Liver (tissue), 9 donors: Measurements from ENCODE around the gene SH3PXD2B. TPM values are rescaled to one million over a fixed set of nuclear protein-coding genes. Genes with fewer than 3 reads are reported as not detected.

Source experiments
- DNase-seq: peaks from one replicate; pipeline ENCODE4 v3.0.0-alpha.2; 2017; ENCODE audit warnings: low spot score
- H3K27ac ChIP-seq, 2 donors: one replicate each; pipeline ENCODE4 v1.7.0; 2013; ENCODE audit warnings: inconsistent platforms in 2 of 2, low read length in 2 of 2, control low read depth in 1 of 2, low read depth in 1 of 2, mild to moderate bottlenecking in 1 of 2
- H3K27me3 ChIP-seq, 4 donors: one replicate each; pipeline versions ENCODE4 v1.6.1 to v1.7.0; 2013; ENCODE audit warnings: low read length in 3 of 4, inconsistent platforms in 1 of 4, mild to moderate bottlenecking in 1 of 4, moderate library complexity in 1 of 4; ENCODE audit not compliant: control insufficient read depth in 4 of 4, insufficient read depth in 4 of 4
- H3K36me3 ChIP-seq, 4 donors: one replicate each; pipeline versions ENCODE4 v1.6.1 to v1.7.0; 2013; ENCODE audit warnings: low read length in 3 of 4, mild to moderate bottlenecking in 3 of 4, low read depth in 1 of 4, moderate library complexity in 1 of 4; ENCODE audit not compliant: control insufficient read depth in 4 of 4, insufficient read depth in 3 of 4
- H3K4me1 ChIP-seq, 4 donors: one replicate each; pipeline versions ENCODE4 v1.6.1 to v1.7.0; 2013; ENCODE audit warnings: low read length in 3 of 4, mild to moderate bottlenecking in 3 of 4, moderate library complexity in 1 of 4; ENCODE audit not compliant: control insufficient read depth in 4 of 4, insufficient read depth in 4 of 4
- H3K4me3 ChIP-seq, 3 donors: one replicate each; pipeline versions ENCODE4 v1.6.1 to v1.7.0; 2013; ENCODE audit warnings: low read length in 3 of 3, control low read depth in 1 of 3, low read depth in 1 of 3, mild to moderate bottlenecking in 1 of 3
- H3K9ac ChIP-seq, 2 donors: one replicate each; pipeline ENCODE4 v1.7.0; 2013; ENCODE audit warnings: low read length in 2 of 2, mild to moderate bottlenecking in 2 of 2, moderate library complexity in 2 of 2, control low read depth in 1 of 2, low read depth in 1 of 2
- H3K9me3 ChIP-seq, 4 donors: one replicate each; pipeline versions ENCODE4 v1.6.1 to v1.7.0; 2013; ENCODE audit warnings: low read length in 3 of 4; ENCODE audit not compliant: control insufficient read depth in 4 of 4
- EGR1 ChIP-seq, 2 donors: IDR thresholded peaks; 2 replicates each; pipeline ENCODE4 v1.6.1; 2016 to 2018; ENCODE audit warnings: antibody characterized with exemption in 2 of 2, low read depth in 2 of 2
- FOXA1 ChIP-seq: IDR thresholded peaks from 2 replicates; pipeline ENCODE4 v1.6.1; 2016; ENCODE audit warnings: antibody characterized with exemption
- FOXA2 ChIP-seq: IDR thresholded peaks from 2 replicates; pipeline ENCODE4 v1.6.1; 2016; ENCODE audit warnings: antibody characterized with exemption
- GABPA ChIP-seq, 2 donors: IDR thresholded peaks in 1 of 2; conservative IDR thresholded peaks in 1 of 2; 2 replicates each; pipeline ENCODE4 v1.6.1; 2016; ENCODE audit warnings: antibody characterized with exemption in 2 of 2, mild to moderate bottlenecking in 1 of 2, moderate library complexity in 1 of 2
- HNF4A ChIP-seq, 2 donors: conservative IDR thresholded peaks; 2 replicates each; pipeline ENCODE4 v1.6.1; 2016; ENCODE audit warnings: antibody characterized with exemption in 2 of 2, mild to moderate bottlenecking in 2 of 2
- HNF4G ChIP-seq: IDR thresholded peaks from 2 replicates; pipeline ENCODE4 v1.6.1; 2016; ENCODE audit warnings: antibody characterized with exemption
- JUND ChIP-seq, 2 donors: IDR thresholded peaks; 2 replicates each; pipeline ENCODE4 v1.6.1; 2016; ENCODE audit warnings: antibody characterized with exemption in 2 of 2
- NR2F2 ChIP-seq: IDR thresholded peaks from 2 replicates; pipeline ENCODE4 v1.6.1; 2016; ENCODE audit warnings: antibody characterized with exemption
- RAD21 ChIP-seq, 2 donors: IDR thresholded peaks; 2 replicates each; pipeline ENCODE4 v1.6.1; 2016; ENCODE audit warnings: antibody characterized with exemption in 2 of 2, mild to moderate bottlenecking in 2 of 2
- RXRA ChIP-seq, 2 donors: IDR thresholded peaks; 2 replicates each; pipeline ENCODE4 v1.6.1; 2017 to 2018; ENCODE audit warnings: antibody characterized with exemption in 2 of 2, mild to moderate bottlenecking in 1 of 2
- SP1 ChIP-seq: IDR thresholded peaks from 2 replicates; pipeline ENCODE4 v1.6.1; 2018; ENCODE audit warnings: antibody characterized with exemption, mild to moderate bottlenecking
- TAF1 ChIP-seq: conservative IDR thresholded peaks from 2 replicates; pipeline ENCODE4 v1.6.1; 2016; ENCODE audit warnings: antibody characterized with exemption, mild to moderate bottlenecking
- YY1 ChIP-seq: IDR thresholded peaks from 2 replicates; pipeline ENCODE4 v1.6.1; 2016; ENCODE audit warnings: antibody characterized with exemption, mild to moderate bottlenecking
- WGBS: extraction: QIAGEN DNeasy Blood & Tissue Kit; methylation state at CpG from one replicate; pipeline ENCODE4 v1.1.7; 2013; 5-methylcytosine and 5-hydroxymethylcytosine counted together
- polyA plus RNA-seq, 2 donors: library from polyadenylated mRNA; stranded (reverse) in 1 of 2; unstranded in 1 of 2; fragments of 200-250 nt in 1 of 2; fragments of >200 nt in 1 of 2; fragmentation: Nextera tagmentation in 1 of 2; extraction: Ambion mirVana in 1 of 2; gene quantifications; one replicate each; pipeline versions ENCODE4 v1.2.1 to v1.2.3, GENCODE V29; 2013 to 2015
- total RNA-seq, 2 donors: library from RNA; depleted of rRNA; stranded (reverse); fragments of >200 nt; gene quantifications; one replicate each; pipeline ENCODE4 v1.2.3, GENCODE V29; 2014
- TF ChIP-seq, protein P1 (sequence below): fragments of 150-350 bp; IDR thresholded peaks from 2 replicates; pipeline ENCODE4 v1.5.1; 2017; ENCODE audit warnings: improper control_type of control experiment, low read depth, low read length; ENCODE audit not compliant: missing input control
- TF ChIP-seq, protein P2 (sequence below): IDR thresholded peaks from 2 replicates; pipeline ENCODE4 v1.6.1; 2016; ENCODE audit warnings: antibody characterized with exemption
- TF ChIP-seq, protein P3 (sequence below): IDR thresholded peaks from 2 replicates; pipeline ENCODE4 v1.6.1; 2016; ENCODE audit warnings: antibody characterized with exemption
- TF ChIP-seq, protein P4 (sequence below): IDR thresholded peaks from 2 replicates; pipeline ENCODE4 v1.6.1; 2016; ENCODE audit warnings: antibody characterized with exemption, mild to moderate bottlenecking
- TF ChIP-seq, protein P5 (sequence below): IDR thresholded peaks from 2 replicates; pipeline ENCODE4 v1.6.1; 2016; ENCODE audit warnings: antibody characterized with exemption
- donor health status: healthy.
- donor health status: healthy.
- donor health status: healthy.
- donor health status: healthy.
- donor health status: healthy.

The SH3PXD2B gene
- total and polyA plus RNA-seq, 4 donors: 1.1 to 3.3 (median 2.2) TPM

DNA sequence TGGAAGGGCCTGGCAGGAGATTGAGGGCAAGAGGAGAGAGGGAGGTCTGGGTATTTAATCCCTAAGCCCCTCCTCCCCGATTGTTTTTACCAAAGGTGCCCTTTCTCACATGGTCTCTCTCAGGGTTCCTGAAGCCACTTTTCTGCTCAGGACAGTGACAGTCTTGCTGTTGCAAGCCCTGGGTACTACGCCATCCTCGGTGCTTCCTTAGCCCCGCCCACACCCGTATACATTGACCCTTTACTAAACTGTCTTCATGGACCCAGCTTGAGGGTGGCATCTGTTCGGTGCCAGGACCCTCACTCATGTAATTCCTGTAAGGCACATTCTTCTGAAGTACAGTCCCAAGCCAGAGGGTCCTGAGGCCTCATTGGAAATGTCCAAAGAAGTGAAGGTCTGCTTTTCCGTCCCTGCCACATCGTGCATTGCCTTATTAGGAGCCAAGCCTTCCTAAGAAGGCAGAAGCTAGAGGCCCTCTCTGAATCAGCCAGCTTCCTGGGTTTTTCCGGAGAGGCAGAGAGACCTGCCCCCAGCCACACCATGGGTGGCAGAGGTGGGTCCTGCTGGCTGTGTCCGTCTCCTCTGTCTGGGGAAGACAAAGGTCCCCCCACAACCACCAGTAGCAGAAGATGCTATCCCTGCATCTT lies 1.9 kb upstream of the SH3PXD2B start:
- Histone ChIP-seq H3K4me1 (peaks cover 0 to 13% (median 9%) of the 10 kb centered on the region in 4 donors), H3K4me3 (no peak overlapping the region), H3K9me3 (no peaks in the 10 kb centered on the region), H3K9ac (no peak overlapping the region), H3K27me3 (no peaks in the 10 kb centered on the region), H3K27ac (no peak overlapping the region), H3K36me3 (no peaks in the 10 kb centered on the region)
- TF ChIP-seq RXRA (IDR thresholded peaks at IDR 0.05) (no peak), SP1 (no peak), FOXA2 (no peak), JUND (IDR thresholded peaks at IDR 0.05) (no peak), EGR1 (IDR thresholded peaks at IDR 0.05; ENCODE audit: low read depth in 2 of 2) (no peak), NR2F2 (no peak), HNF4G (no peak), TAF1 (no peak), HNF4A (conservative IDR thresholded peaks at IDR 0.05) (no peak), YY1 (no peak), GABPA (IDR thresholded peaks at IDR 0.05 in 1 of 2, conservative IDR thresholded peaks at IDR 0.05 in 1 of 2) (no peak), RAD21 (IDR thresholded peaks at IDR 0.05) (no peak), FOXA1 (no peak)
- TF ChIP-seq, protein P1, sequence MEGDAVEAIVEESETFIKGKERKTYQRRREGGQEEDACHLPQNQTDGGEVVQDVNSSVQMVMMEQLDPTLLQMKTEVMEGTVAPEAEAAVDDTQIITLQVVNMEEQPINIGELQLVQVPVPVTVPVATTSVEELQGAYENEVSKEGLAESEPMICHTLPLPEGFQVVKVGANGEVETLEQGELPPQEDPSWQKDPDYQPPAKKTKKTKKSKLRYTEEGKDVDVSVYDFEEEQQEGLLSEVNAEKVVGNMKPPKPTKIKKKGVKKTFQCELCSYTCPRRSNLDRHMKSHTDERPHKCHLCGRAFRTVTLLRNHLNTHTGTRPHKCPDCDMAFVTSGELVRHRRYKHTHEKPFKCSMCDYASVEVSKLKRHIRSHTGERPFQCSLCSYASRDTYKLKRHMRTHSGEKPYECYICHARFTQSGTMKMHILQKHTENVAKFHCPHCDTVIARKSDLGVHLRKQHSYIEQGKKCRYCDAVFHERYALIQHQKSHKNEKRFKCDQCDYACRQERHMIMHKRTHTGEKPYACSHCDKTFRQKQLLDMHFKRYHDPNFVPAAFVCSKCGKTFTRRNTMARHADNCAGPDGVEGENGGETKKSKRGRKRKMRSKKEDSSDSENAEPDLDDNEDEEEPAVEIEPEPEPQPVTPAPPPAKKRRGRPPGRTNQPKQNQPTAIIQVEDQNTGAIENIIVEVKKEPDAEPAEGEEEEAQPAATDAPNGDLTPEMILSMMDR: no peak
- TF ChIP-seq, protein P2, sequence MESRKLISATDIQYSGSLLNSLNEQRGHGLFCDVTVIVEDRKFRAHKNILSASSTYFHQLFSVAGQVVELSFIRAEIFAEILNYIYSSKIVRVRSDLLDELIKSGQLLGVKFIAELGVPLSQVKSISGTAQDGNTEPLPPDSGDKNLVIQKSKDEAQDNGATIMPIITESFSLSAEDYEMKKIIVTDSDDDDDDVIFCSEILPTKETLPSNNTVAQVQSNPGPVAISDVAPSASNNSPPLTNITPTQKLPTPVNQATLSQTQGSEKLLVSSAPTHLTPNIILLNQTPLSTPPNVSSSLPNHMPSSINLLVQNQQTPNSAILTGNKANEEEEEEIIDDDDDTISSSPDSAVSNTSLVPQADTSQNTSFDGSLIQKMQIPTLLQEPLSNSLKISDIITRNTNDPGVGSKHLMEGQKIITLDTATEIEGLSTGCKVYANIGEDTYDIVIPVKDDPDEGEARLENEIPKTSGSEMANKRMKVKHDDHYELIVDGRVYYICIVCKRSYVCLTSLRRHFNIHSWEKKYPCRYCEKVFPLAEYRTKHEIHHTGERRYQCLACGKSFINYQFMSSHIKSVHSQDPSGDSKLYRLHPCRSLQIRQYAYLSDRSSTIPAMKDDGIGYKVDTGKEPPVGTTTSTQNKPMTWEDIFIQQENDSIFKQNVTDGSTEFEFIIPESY: no peak
- TF ChIP-seq, protein P3, sequence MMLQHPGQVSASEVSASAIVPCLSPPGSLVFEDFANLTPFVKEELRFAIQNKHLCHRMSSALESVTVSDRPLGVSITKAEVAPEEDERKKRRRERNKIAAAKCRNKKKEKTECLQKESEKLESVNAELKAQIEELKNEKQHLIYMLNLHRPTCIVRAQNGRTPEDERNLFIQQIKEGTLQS: no peak
- TF ChIP-seq, protein P4, sequence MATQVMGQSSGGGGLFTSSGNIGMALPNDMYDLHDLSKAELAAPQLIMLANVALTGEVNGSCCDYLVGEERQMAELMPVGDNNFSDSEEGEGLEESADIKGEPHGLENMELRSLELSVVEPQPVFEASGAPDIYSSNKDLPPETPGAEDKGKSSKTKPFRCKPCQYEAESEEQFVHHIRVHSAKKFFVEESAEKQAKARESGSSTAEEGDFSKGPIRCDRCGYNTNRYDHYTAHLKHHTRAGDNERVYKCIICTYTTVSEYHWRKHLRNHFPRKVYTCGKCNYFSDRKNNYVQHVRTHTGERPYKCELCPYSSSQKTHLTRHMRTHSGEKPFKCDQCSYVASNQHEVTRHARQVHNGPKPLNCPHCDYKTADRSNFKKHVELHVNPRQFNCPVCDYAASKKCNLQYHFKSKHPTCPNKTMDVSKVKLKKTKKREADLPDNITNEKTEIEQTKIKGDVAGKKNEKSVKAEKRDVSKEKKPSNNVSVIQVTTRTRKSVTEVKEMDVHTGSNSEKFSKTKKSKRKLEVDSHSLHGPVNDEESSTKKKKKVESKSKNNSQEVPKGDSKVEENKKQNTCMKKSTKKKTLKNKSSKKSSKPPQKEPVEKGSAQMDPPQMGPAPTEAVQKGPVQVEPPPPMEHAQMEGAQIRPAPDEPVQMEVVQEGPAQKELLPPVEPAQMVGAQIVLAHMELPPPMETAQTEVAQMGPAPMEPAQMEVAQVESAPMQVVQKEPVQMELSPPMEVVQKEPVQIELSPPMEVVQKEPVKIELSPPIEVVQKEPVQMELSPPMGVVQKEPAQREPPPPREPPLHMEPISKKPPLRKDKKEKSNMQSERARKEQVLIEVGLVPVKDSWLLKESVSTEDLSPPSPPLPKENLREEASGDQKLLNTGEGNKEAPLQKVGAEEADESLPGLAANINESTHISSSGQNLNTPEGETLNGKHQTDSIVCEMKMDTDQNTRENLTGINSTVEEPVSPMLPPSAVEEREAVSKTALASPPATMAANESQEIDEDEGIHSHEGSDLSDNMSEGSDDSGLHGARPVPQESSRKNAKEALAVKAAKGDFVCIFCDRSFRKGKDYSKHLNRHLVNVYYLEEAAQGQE: no peak
- TF ChIP-seq, protein P5, sequence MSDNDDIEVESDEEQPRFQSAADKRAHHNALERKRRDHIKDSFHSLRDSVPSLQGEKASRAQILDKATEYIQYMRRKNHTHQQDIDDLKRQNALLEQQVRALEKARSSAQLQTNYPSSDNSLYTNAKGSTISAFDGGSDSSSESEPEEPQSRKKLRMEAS: no peak
- 80% methylated on average over 10 of the region's 10 CpGs for WGBS
- no peak for DNase-seq
